HUDEP-2 (cell line): ENCODE results near the gene MTCP1.

ENCODE experiments used
- DNase-seq, 76 experiments: peaks; one replicate each; lab custom pipeline; 2025; ENCODE audit not compliant: unreplicated experiment in 76 of 76; lab: John Stamatoyannopoulos, UW

Gene MTCP1, protein sequence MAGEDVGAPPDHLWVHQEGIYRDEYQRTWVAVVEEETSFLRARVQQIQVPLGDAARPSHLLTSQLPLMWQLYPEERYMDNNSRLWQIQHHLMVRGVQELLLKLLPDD

DNA sequence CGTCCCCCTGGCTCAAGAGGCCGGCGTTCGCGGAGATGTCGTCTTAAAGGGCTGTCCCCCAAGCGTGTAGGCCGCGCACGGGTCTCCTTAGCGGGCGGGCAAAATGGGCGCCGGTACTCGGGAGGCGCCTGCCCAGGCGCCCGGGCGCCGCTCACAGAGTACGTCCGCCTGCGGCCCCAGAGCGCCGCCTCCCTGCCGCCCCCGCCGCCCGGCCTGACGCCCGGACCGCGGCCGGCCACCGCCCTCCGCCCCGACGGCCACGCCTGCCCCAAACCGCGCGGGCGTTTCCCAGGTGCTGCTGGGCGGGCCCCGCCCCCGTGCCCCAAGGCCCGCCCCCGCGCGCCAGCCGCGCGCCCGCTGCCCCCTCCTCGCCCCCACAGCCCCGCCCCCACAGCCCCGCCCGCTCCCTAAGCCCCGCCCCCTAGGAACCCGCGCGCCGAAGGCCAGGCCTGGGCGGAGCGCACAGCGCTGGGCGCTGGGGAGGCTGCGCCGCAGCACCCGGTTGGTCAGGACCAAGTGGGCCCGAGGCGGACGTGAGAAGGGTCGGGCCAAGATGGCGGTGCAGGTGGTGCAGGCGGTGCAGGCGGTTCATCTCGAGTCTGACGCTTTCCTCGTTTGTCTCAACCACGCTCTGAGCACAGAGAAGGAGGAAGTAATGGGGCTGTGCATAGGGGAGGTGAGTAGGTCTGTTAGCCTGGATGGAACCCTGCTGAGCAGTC is at the start of gene MTCP1, which contains the start of the genes BRCC3 and CMC4:
TSS of gene MTCP1 (minus strand) at position 162 of the 719 bp plus-strand sequence. CDS start 5,126 bp downstream, outside the sequence.
TSS of gene BRCC3 (plus strand) at position 534 of the 719 bp plus-strand sequence. CDS start at position 554, 20 bp downstream.
TSS of gene CMC4 (minus strand) at position 162 of the 719 bp plus-strand sequence. CDS start 7,113 bp downstream, outside the sequence.
- peak in 71 of 76 experiments; percentile 9 to 89 (median 73) for DNase-seq

DNA sequence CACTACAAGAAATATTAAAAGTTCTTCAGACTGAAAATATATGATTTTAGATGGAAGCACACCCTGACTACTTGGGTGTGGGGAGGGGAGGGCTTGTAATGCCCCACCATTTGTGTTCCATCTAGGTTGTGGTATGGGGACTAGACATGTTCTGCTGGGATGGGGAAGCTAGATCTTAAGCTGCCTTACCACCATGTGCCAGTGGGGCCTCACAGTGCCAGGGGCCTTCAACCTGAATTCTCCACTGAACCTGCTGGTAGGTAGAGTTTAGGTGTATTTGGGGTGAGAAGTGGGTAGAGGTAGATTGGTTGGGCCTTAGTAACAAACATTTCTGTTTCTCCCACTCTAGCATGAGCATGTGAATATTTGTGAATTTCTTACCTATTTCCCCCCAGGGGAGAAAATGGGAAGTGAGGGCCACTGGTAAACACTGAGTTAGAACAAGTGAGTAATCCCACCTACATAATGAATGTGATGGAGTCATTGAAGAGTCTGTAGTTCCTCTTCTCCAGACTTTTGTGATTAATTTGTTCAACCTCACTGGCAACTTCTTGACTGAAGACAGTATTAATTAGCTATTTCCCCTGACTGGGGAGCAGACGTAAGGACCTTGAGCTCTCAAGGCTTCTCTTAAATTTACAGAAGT is 44.4 kb upstream of the MTCP1 start:
- no peak for DNase-seq

DNA sequence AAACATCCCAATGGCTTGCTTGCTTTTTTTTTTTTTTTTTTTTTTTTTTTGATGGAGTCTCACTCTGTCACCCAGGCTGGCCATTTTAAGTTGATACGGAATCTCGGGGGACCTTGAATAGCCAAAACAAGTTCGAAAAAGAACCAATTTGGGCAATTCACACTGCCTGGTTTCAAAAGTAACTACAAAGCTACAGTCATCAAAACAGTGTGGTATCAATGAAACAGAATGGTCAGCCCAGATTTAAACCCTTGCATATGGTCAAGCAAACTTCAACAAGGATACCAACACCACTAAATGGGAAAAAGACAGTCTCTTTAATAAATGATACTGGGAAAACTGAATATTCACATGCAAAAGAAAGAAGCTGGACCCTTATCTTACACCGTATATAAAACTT is 42.2 kb upstream of the MTCP1 start:
- DNase-seq: no peak

DNA sequence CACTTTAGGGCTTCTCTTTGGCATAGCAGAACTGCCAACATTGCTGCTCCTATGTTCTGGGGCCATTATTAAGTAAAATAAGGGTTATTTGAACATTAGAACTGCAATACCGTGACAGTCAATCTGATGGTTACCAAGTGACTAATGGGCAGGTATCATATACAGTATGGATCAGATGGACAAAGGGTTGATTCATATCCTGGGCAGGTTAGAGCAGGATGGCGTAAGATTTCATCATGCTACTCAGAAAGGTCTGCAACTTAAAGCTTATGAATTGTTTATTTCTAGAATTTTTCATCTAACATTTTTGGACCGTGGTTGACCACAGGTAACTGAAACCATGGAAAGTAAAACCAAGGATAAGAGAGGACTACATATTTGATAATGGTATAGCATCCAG is 41.2 kb upstream of the MTCP1 start:
- DNase-seq: no peak

DNA sequence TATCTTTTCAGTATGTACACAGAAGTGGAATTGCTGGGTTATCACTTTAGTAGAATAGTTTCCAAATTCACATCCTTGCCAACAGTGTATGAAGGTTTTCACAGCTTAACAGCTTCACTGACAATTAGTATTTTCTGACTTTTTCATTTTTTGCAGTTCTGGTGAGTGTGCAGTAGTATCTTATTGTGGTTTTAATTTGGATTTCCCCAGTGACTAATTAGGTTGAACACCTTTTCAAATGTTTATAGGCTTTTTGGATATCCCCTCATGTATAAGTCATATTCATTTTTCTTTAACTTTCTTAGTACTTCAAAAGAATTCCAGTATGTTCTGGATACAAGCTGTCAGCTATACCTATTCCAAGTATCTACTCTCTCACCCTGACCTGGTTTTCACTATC is 37.5 kb upstream of the MTCP1 start:
- DNase-seq: no peak

DNA sequence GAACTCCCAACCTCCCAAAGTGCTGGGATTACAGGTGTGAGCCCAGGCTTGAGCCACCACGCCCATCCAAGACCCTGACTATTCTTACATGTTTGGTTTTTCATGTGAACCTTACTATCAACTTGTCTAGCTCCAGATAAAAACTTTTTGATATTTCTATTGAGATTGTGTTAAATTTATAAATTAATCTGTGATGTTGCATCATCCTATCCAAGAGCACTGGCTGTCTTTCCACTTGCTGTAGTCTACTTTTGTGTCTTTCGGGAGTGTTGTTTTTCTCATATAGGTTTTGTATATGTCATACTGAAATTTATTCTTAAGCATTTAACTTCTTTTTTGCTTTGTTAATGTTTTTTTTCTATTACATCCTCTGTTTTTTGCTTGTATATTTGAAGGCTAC is 35.0 kb upstream of the MTCP1 start:
- DNase-seq: no peak

DNA sequence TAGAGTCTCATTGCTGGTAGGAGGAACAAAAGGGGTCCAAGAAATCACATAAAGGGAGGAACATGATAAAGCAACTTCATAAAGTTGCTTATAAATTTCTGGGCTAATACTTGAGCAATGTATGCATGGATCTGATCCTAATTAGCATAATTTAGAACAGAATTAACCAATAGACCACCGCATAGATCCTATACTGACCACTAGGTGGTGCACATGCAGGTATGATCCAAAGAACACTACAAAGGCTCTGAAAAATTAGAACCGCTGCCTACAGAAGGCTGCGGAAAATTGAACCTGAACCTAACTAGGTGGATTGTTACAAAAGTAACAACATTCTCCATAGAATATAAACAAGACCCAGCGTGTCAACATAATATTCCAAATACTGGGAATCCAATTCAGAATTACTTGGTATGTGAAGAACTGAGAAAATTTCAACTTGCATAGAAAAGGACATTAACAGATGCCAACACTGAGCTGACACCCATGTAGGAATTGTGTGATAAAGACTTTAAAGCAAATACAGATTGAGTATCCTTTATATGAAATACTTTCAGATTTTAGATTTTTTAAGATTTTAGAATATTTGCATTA is 23.6 kb upstream of the MTCP1 start:
- DNase-seq: peak in 14 of 76 experiments; percentile 1 to 31 (median 12)

DNA sequence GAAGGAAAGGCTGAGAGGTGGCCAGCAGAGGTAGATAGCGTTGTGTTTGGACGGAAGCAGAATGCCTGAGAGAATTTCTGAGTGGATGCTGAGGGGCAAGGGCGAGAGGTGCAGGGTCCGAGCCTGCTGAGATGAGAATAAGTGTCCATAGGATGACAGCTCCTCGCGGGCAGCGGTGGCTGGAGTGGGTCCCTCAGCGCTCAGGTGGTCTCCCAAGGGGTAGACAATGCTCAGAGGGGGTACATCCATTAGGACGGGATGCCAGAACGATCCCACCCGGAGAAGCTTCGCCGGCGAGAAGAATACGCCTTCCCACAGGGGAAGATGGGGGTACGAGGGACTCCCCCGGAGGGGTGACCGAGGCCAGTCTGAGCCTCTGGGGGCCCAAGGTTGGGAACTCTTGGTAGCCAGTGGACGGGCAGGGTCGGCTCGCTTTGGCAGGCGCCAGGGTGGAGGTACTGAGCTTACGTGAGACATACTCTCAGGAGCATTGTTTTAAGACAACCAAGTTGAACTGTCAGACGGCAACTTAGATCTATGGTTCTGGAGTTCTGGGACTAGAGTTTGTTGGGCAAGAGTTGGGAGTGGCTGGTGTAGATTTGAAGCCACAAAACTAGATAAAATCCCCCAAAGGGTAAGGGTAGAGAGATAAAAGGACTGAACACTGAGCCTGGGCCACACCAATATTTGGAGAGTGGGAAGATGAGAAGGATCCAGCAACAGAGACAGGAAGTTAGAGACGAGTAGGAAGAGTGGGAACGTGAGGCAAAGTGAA is 16.2 kb upstream of the MTCP1 start:
- peak in 7 of 76 experiments; percentile 0 to 30 (median 4) for DNase-seq

DNA sequence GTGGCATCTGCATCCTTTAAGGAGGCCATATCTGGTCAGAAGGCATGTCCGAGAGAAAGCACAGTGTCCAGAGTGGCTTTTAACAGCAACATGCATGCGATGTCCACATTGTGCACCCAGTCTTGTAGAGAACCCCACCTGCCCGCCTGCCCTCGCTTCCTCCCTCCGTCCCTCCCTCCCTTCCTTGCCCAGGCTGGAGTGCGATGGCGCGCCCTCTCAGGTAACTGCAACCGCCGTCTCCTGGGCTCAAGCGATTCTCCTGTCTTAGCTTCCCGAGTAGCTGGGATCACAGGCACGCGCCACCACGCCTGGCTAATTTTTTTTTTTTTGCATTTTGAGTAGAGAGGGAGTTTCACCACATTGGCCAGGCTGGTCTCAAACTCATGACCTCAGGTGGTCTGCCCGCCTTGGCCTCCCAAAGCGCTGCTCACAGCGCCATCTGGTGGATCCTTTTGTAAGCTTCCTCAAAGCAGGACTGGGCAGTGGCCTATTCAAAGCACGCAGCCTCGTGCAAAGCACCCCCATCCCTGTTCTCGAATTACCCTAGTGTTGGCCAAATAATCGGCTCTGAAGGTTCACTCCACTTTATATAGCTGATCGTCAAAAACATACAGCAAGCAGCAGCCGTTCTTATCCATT is 15.4 kb upstream of the MTCP1 start:
- DNase-seq: peak in 21 of 76 experiments; percentile 0 to 18 (median 7)

DNA sequence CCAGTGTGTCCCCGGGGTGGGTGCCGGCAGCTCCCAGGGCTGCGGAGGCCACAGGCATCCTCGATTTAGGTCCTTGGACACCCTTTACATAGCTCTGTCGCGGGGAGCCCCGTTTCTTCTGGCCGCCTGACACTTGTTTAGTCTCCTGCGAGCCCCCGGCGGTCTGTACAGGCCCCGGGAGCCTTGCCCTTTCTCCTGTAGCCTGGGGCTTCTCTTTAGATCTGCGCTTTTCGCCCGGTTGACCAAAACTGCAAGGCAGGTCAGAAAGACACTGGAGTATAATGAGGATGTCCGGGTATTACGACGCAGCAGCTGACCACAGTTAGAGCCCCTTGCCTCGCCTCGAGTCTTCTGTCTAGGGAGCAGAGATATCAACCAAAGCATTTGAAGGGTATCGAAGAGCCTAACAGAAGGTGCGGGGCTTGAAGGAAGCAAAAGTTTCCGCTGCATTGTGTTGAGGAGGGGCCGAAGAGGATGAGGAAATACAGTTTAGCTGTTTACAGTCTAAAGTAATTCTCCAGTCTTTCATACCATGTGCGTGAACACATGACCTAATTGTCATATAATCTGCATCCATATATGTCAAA is 851 bp upstream of the MTCP1 start:
- peak in 2 of 76 experiments; percentile 11 to 19 for DNase-seq

DNA sequence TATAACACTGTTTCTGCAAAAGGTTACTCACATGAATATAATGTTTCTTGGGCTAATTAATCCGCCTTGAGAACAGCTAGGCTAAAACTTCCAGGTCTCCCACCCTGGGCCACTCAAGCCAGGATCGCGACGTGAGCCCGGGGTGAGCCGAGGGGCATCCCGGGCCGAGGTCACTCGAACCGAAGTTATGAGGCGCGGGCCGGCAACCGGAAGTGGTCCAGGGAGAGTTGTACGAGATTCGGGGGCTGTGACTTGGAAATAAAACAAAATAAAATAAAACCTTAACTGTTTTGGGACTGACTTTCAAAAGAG is 317 bp downstream of the MTCP1 start:
- DNase-seq: no peak

DNA sequence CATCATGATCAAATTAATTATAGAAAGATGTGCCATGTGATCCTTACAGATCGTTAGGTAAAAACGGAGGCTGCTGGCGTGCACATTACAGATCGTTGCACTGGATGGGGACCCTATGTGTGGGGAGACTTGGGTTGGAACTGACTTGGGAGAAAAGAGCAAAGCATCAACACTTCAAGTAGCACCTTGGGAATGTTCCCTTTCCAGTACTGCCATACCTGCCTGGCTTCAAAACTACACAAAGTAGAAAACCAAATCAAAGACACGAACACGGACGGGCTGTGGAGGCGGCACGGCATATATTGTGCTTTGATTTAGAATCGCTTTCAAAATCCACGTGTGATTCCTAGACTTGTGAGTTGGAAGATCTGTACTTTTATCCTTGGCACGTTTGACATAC is 898 bp downstream of the MTCP1 start:
- DNase-seq: no peak

DNA sequence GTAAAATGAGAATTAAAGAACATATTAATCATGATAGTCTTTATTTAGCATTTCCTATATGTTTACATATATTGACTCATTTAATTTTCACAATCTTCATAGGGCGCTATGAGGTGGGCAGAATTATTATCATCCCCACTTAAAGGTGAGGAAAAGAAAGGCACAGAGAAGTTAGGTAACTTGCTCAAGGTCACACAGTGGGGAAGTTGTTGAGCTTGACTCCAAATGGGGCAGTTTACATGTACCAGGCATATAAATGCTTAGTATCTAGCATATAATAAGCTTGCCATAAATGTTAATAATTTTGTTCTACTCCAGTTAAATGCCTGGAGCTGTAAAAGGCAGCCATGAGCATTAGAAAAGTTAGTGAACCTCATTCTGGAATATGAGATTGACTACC is 1.5 kb downstream of the MTCP1 start:
- DNase-seq: no peak

DNA sequence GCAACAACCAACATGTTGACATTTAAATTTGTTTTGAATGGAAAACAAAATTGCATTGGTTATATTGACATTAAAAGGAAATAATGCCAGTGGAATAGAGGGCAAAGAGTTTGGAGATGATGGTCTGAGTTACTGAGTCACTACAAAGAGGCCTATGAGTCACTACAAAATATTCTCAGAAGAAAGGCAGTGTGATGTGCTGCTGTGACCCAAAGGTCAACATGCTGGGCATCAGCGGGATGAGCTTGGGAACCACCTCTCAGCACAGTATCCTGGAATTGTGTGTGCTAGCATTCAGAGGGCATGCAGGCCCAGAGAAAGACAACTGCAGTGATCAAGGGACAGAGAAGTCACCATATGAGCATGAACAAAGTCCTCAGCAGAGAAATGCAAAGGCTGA is 2.8 kb downstream of the MTCP1 start:
- DNase-seq: no peak

DNA sequence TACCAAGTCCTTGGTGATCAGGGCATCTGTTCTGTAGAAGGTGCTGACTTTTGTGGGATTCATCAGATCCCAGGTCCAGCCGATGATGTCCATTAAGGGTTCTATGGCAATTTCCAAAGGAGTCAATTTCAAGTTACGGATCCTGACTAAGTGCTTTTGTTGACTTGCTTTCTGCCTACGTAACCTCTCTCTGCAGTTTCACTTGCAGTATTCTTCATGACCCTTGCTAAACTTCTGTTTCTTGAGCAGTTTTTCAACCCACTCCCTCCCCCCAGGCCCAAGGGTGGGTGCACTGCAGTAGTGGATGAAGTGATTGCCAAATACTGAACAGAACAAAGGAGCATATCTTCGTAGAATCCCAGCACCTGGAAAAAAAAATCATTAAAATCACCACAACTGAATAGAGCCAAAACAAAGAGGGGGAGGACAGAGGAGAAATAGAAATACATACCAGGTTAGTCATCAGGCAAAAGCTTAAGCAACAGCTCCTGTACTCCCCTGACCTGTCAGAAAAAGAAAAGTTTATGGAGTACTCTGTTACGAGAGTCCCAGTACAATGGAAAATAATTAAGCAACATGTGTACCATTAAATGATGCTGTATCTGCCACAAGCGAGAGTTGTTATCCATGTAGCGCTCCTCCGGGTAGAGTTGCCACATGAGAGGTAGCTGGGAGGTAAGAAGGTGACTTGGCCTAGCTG is 5.8 kb downstream of the MTCP1 start:
- DNase-seq: no peak

DNA sequence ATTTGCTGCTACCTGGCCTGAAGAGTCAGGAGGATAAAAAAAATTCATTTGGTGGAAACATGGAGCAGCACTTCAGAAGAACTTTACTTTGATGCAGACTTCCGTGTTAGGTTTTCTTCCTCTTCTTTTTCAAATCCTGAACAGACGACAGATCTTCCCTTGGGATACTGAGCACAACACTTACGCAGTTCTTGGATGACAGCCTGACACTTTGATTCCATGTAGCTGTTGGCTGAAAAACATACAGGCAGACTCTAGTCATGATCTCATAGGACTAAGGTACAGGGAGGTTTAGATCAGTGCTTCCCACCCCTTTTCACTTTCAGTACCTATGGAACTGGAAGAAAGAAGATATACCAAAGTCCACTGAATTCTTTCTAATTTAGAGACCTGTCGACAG is 9.2 kb downstream of the MTCP1 start:
- DNase-seq: no peak

DNA sequence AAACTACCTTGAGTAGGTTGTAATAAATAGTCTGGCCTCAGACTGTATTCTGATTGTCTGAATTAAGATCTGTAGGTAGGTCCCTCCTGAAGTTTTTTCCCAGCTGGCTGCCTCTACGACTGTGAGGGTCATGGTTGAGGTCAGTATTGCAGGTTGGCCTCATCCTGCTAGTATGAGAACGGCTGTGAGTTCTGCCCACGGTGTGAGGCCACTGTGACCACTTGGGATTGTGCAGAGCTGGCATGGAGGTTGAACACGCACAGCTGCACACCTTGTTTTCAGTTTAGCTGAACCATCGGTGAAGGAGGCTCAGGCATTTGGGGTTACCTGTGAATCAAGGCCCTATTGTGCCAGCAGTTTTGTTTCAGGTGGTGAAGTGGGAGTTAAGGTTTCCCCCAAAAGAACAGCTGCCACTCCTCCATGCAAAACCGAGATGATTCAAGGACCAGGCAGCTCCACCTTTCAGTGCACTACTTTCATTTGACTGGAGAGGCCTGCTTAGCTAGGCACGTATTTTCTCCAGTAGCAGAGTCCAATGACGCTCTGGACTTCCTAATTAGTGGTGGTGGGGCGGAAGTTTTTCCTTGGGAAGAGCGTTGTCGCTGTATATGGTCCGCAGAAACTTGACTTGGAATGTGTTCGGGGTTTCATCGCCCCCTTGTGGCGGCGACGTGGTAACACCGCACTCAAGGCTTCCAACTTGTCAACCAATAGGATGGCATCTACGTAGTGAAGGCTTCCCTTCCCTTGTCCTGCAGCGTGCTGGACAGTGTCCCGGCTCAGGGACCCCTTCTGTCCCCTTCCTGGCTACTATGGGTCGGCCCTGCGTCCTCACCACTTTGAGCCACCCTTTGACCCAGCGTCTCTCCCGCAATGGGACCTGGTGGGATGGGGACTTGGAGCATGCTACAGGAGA is 13.8 kb downstream of the MTCP1 start:
- peak in 40 of 76 experiments; percentile 0 to 44 (median 11) for DNase-seq

DNA sequence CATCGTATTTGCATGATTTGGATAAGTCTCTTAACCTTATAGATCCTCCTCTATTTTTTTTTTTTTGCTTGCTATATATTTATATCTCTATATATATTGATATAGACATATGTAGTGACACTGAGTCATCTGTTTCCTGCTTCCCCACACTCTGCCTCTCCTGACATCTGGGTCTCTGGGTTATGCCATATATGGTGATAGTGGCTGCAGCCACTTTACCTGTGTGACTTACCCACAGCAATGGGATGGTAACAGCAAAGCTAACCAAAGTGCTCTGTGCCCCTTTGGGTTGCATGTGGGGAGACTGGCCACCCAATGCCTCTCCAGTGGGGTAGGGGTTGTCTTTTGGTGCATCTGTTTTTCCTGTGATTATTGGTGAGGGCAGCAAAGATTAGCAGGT is 14.5 kb downstream of the MTCP1 start:
- no peak for DNase-seq
